Measurements from ENCODE around the gene MYO9A.

MYO9A gene

GRCh38 chr15:71804695-71805470 is 313.1 kb downstream of the MYO9A start:
- no peak for DNase-seq

- no peak for DNase-seq
These were observed 313.7 kb downstream of the MYO9A start for GRCh38 chr15:71804226-71804625.

- DNase-seq: peak; percentile 28 to 42
These were observed 315.2 kb downstream of the MYO9A start for GRCh38 chr15:71802770-71803169.

DNA sequence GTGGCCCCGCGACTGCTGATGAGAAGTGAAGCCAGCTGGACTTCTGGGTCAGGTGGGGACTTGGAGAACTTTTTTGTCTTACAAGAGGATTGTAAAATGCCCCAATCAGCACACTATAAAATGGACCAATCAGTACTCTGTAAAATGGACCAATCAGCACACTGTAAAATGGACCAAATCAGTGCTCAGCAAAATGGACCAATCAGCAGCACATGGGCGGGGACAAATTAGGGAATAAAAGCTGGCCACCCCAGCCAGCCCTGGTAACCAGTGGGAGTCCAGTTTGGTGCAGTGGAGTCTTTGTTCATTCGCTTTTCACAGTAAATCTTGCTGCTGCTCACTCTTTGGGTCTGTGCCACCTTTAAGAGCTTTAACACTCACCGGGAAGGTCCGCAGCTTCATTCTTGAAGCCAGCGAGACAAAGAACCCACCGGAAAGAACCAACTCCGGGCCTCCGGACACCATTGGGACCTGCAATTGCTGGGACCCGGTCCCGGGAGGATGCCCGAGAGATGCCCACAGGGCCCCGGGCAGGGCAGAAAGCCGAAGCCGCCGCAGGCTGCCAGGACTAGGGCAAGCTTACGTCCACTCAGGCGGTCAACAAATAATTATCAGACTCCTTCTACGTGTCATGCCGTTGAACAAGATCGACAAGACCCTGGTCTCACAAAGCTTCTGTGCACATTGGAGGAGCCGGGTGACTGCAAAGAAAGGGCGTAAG is 315.9 kb downstream of the MYO9A start:
- DNase-seq: no peak

- DNase-seq: peak; percentile 51 to 67
These were observed 316.9 kb downstream of the MYO9A start for GRCh38 chr15:71800835-71801745.

DNA sequence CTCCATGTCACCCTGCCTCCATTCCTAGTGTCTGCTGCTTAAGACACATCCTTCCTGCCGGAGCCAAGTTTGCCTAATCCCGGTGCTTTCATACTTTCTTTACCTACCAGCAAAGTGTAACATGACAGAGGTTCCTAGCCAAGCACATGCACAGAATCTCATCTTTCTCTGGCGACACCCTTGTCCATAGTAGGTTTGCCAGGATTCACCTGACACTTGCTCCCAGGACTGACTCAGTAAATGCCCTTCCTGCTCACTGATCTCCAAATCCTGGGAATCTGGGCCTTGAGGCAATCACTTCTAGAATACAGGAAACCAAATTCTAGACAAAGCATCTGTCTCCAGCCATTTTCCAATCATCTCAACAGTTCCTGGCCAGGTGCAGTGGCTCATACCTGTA is 317.8 kb downstream of the MYO9A start:
- DNase-seq: no peak

DNA sequence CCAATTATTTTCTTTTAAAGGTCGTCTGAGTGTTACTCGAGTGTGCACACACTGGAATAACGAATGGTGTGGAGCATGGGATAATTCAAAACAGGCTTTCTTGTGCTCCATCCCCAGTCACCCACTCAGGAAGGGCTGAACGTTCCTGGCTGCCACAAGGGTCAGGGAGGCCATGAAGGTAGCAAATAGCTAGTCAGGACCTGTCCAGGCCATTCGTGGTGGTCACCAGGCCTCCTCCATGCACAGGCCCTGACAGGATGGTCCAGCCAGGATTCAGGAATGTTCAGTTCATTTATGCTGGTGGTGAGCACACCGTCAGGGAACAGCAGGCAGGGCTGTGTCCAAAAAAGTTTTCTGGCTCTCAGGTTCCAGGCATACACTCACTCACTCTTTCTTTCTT is 319.3 kb downstream of the MYO9A start:
- DNase-seq: no peak

DNA sequence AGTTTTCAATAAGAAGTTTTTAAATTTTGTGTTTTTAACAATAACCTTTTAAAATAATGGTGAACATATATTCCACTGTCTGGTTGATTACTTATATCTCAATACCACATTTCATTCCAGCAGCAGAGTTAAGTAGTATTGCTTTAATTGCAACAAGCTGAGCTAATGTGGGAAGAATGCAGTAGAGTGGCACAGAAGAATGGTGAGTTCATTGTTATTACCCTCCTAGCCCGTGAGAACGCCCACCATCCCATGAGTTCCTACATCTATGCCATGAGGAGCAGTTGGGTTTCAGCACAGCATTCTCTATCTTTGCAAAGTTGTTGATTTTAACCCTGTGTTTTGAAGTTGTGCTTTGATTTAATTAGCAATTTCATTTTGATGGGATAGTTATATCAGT is 325.4 kb downstream of the MYO9A start:
- DNase-seq: no peak

DNA sequence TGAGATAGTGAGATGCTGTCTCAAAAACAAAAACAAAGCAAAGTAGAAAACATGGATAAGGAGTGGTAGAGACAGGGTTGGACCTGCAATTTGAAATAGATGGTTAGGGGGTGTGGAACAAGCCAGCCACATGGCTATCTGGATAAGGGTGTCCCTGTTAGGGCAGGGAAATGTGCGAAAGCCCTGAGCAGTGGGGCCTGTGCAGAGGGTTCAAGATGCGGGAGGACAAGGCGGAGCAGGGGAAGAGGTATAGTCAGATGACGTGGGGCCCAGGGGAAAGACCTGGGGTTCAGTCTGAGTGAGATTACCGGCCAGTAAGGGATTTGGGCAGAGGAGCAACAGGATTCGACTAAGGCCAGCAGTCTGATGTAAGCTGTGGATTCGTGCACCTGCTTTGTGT is 326.0 kb downstream of the MYO9A start:
- no peak for DNase-seq

DNA sequence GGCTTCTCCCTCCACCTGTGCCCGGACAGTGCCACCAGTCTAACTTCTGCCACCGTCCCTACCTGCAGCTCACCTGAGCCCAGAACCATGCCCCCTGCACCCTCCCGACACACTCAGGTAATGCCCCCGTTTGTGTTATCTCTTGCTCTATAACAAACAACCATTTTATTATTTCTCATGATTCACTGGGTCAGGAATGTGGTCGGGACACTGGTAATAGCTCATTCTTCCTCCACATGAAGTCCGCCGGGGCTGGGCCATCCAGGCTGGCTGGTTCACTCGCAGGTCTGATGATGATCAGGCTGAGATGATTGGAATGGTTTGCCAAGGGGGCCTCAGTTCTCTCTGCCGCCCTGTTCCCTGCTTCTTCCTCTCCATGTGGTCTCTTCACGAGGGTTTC is 327.9 kb downstream of the MYO9A start:
- no peak for DNase-seq

DNA sequence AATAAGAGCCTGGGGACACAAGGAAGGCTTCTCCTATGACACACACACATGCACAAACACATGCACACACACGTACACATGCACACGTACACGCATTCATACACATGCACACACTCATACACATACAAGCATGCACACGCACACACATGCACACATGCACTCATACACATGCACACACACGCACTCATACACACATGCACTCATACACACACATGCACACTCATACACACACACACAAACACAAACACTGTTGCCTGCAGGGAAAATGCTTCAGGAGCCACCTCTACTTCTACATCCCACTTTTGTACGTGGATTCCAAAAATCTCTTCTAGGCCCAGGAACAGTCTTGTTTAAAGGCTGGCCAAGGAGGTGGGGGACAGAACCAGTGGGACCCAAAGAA is 328.3 kb downstream of the MYO9A start:
- no peak for DNase-seq

GRCh38 chr15:71788646-71789579 is 329.0 kb downstream of the MYO9A start:
- DNase-seq: no peak

DNA sequence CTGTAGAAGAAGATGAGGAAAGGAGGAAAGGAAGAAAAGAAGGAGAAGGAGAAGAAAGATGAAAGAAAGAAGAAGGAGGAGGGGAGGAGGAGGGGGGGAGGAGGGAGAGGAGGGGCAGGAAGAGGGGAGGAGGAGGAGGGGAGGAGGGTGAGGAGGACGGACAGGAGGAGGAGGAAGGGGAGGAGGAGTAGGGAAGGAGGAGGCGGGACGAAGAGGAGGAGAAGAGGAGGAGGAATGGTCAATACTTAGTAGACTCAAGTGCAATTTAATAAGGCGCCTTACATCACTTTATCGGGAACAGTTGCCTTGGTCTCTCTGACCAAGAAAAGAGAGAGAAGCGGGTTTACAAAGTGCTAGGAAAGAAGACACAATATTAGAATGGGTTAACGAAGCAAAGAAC is 331.3 kb downstream of the MYO9A start:
- DNase-seq: no peak

- DNase-seq: no peak
These were observed 332.0 kb downstream of the MYO9A start for GRCh38 chr15:71785996-71786395.

DNA sequence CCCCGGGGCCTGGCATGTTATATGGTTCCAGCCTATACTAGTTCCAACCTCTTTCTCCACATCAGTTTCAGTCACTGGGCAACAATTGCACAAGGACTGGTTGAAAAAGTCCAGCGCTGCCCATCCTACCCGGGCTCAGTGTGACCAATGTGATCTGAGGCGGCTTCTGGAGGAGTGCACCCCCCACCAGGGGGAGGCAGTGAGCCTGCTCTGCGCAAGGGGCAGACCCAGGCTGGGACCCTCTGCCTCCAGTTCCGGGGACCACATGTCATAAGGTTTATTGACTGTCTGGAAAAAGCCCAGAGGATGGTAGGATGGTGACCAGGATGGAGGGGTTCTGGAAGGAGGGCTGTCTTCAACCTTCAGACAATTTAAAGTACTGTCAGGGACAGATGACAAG is 333.2 kb downstream of the MYO9A start:
- DNase-seq: no peak

- DNase-seq: no peak
These were observed 335.4 kb downstream of the MYO9A start for GRCh38 chr15:71782422-71783165.

DNA sequence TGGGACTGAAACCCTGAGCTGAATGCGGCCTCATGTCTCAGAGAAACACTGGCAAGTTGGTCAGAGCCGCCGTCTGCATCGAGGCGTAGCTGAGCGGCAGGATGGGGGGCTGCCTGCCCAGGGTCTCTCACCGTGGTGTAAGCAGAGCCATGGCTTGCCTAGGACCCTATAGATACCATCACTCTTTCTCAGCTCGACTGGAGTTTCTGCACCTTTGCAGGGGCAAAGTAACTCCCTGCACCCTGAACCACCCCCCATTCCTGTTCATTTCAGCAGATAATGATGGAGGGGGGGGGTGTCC is 336.0 kb downstream of the MYO9A start:
- DNase-seq: no peak

- DNase-seq: no peak
These were observed 336.6 kb downstream of the MYO9A start for GRCh38 chr15:71781179-71781964.

DNA sequence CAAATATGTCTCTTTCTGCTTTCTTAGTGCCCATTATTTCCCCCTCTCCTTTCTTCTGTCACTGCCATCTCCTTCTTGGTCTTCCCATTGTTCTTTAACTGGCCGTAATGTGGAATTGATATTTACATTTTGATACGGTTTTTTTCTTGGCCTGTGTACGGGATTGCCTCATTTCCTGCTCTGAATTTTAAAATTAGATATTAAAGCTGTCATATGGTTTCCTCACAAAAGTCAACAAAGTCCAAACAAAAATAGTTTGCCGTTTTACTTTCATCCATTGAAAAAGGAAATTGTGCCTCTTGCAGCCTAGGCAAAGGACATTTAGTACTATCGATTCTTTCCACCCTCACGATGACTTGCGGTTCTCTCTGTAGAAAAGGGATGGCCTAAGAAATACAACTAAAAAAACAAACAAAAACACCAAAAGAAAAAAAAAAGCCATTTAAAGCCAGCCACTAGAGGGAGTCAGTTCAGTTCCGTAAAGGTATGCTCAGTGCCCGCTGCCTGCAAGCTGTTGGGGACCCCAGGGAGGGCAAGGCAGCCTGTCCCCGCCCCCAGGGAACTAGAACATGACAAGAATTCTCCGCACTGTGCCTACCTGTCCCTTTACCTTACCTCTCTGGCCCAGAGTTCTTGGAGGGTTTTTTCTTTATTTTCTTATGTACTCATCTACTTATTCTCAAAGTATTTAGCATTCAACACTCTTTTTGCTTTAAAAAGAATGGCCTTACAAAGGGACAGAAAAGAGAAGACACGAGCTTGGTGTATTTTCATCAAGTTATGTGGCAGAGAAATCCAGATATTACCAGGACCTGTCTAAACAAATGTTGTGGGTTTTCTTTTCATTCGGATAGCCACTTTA is 337.6 kb downstream of the MYO9A start:
- peak; percentile 56 to 60 for DNase-seq

Measured in Kasumi-1 (cell line).